ENCODE results near the gene PHACTR3. TPM values are rescaled to one million over a fixed set of nuclear protein-coding genes. Genes with fewer than 3 reads are reported as not detected.

PHACTR3 gene
- total RNA-seq, 6 experiments from 2014 or later: 0.12 to 0.35 (median 0.23) TPM; not detected in 2

- no peak for TF ChIP-seq CTCF (IDR thresholded peaks at IDR 0.05)
- no peak for TF ChIP-seq POLR2A (IDR thresholded peaks at IDR 0.05)
- Histone ChIP-seq H3K9me3 (no peaks in the 10 kb centered on the region), H3K27ac (no peak overlapping the region), H3K27me3 (no peaks in the 10 kb centered on the region), H3K4me3 (no peak overlapping the region), H3K4me1 (no peaks in the 10 kb centered on the region), H3K36me3 (no peaks in the 10 kb centered on the region)
- ATAC-seq: no peak
- intact Hi-C loops (cut with DNase I): no loop called here
- DNase-seq: no peak
- no CpG with 5 or more reads among the region's 18 CpGs for WGBS (ENCODE audit: insufficient coverage, low coverage, low lambda C conversion rate, missing lambda C conversion rate)
These were observed 151.9 kb downstream of the PHACTR3 start for GRCh38 chr20:59756241-59756640.

- H3K27ac ChIP-seq: no peak overlapping the region
- no peaks in the 10 kb centered on the region for H3K36me3 ChIP-seq
- no peak overlapping the region for H3K4me3 ChIP-seq
- DNase-seq: no peak
- no peaks in the 10 kb centered on the region for H3K4me1 ChIP-seq
- peak; percentile 38 to 69 (median 52) for ATAC-seq
- H3K9me3 ChIP-seq: no peaks in the 10 kb centered on the region
- intact Hi-C loops (cut with DNase I): no loop called here
- no peaks in the 10 kb centered on the region for H3K27me3 ChIP-seq
- WGBS (ENCODE audit: insufficient coverage, low coverage, low lambda C conversion rate, missing lambda C conversion rate): 29% methylated on average over 1 of the region's 2 CpGs
- TF ChIP-seq POLR2A (IDR thresholded peaks at IDR 0.05) (no peak), CTCF (IDR thresholded peaks at IDR 0.05) (no peak)
These were observed 159.7 kb downstream of the PHACTR3 start for GRCh38 chr20:59764037-59764436.

GRCh38 chr20:59765599-59766177 lies 161.3 kb downstream of the PHACTR3 start:
- no peaks in the 10 kb centered on the region for H3K27me3 ChIP-seq
- intact Hi-C loops (cut with DNase I): no loop called here
- H3K27ac ChIP-seq: no peak overlapping the region
- DNase-seq (no peak), ATAC-seq (no peak)
- no peaks in the 10 kb centered on the region for H3K9me3 ChIP-seq
- no peak overlapping the region for H3K4me3 ChIP-seq
- WGBS (ENCODE audit: insufficient coverage, low coverage, low lambda C conversion rate, missing lambda C conversion rate): 84% methylated on average over 4 of the region's 4 CpGs
- no peaks in the 10 kb centered on the region for H3K4me1 ChIP-seq
- H3K36me3 ChIP-seq: no peaks in the 10 kb centered on the region
- no peak for TF ChIP-seq CTCF (IDR thresholded peaks at IDR 0.05)
- no peak for TF ChIP-seq POLR2A (IDR thresholded peaks at IDR 0.05)

- DNase-seq (no peak), ATAC-seq (no peak)
- H3K4me3 ChIP-seq: no peak overlapping the region
- intact Hi-C loops (cut with DNase I): no loop called here
- no peaks in the 10 kb centered on the region for H3K4me1 ChIP-seq
- no peaks in the 10 kb centered on the region for H3K36me3 ChIP-seq
- TF ChIP-seq POLR2A (IDR thresholded peaks at IDR 0.05): no peak
- no peak for TF ChIP-seq CTCF (IDR thresholded peaks at IDR 0.05)
- no peaks in the 10 kb centered on the region for H3K27me3 ChIP-seq
- H3K27ac ChIP-seq: no peak overlapping the region
- no peaks in the 10 kb centered on the region for H3K9me3 ChIP-seq
These were observed 163.3 kb downstream of the PHACTR3 start for GRCh38 chr20:59767656-59768055.

GRCh38 chr20:59770270-59770669 lies 165.9 kb downstream of the PHACTR3 start:
- Histone ChIP-seq H3K27me3 (no peaks in the 10 kb centered on the region), H3K36me3 (no peaks in the 10 kb centered on the region), H3K9me3 (no peaks in the 10 kb centered on the region), H3K4me3 (no peak overlapping the region), H3K27ac (no peak overlapping the region), H3K4me1 (no peaks in the 10 kb centered on the region)
- WGBS (ENCODE audit: insufficient coverage, low coverage, low lambda C conversion rate, missing lambda C conversion rate): 46% methylated on average over 3 of the region's 3 CpGs
- DNase-seq (no peak), ATAC-seq (no peak)
- intact Hi-C loops (cut with DNase I): no loop called here
- TF ChIP-seq CTCF (IDR thresholded peaks at IDR 0.05): no peak
- TF ChIP-seq POLR2A (IDR thresholded peaks at IDR 0.05): no peak

Measured in right lobe of liver (tissue), 6 donors.